Measurements from ENCODE around the gene DDI1. TPM values are rescaled to one million over a fixed set of nuclear protein-coding genes. Genes with fewer than 3 reads are reported as not detected.

The DDI1 gene
- total and polyA plus RNA-seq, 2 of the 13 experiments (the other 11 are each of a cell fraction or from before 2014, with no cell fraction given) = not detected

DNA sequence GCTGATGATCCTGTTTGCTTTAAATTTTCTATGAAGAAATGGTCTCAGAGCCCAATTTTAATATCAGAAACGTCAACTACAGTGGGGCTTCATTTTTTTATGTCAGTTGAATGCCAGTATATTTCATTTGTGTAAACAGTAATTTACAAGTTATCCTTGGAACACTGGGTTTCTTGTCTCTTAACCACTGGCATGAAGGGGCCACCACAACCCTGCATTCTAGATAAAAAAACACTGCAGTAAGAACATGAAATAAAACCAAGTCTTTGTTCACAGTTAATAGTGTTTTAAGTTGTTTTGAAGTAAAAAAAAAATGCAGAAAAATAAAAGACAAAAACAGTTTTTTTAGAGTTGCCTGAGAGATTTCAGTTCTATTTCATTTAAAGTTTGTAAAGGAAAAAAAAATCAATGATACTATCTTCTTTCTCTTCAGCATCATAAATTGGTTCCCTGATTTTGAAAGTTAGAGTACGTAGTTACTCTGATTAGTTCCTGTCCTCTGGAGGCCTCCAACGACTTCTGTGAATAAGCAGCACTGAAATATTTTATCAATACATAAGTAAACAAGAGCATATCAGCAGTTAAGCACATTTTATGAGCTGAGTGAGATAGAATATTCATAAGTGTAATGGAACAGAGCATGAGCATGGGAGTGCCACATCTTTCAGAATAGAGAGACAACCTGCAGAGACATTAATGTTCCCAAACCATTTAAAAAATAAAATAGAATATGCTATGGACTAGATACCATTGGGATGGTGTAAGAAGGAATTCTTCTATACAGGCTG lies 7.8 kb upstream of the DDI1 start (continued):
- TF ChIP-seq, protein P1, sequence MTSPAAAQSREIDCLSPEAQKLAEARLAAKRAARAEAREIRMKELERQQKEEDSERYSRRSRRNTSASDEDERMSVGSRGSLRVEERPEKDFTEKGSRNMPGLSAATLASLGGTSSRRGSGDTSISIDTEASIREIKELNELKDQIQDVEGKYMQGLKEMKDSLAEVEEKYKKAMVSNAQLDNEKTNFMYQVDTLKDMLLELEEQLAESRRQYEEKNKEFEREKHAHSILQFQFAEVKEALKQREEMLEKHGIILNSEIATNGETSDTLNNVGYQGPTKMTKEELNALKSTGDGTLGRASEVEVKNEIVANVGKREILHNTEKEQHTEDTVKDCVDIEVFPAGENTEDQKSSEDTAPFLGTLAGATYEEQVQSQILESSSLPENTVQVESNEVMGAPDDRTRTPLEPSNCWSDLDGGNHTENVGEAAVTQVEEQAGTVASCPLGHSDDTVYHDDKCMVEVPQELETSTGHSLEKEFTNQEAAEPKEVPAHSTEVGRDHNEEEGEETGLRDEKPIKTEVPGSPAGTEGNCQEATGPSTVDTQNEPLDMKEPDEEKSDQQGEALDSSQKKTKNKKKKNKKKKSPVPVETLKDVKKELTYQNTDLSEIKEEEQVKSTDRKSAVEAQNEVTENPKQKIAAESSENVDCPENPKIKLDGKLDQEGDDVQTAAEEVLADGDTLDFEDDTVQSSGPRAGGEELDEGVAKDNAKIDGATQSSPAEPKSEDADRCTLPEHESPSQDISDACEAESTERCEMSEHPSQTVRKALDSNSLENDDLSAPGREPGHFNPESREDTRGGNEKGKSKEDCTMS (CRISPR knock-in tag; conservative IDR thresholded peaks at IDR 0.05) = no peak
- TF ChIP-seq PHF5A (CRISPR knock-in tag; IDR thresholded peaks at IDR 0.05; ENCODE audit: low read depth, unreplicated experiment) = no peak

DNA sequence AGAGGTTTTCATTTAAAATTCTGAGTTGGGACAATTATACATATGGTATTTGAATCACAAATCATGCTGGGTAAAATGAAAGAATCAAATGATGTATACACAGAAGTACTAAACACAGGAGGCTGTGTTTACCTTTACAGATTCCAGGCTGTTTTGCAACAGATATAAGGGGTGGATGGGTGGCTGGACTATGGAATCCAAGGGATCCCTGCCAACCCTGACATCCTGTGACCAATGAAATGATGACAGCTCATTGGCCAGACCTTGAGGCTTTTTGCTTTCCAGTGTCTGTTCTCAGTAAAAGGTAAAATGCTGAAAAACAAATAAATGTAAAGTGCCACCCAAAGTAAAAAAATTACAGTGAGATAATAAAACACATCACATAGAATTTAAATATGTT lies 3.3 kb upstream of the DDI1 start:
- H3K9ac ChIP-seq (ENCODE audit: insufficient read depth, low read depth, low read length) = no peak overlapping the region
- FAIRE-seq (peak; percentile 48), ATAC-seq (peak; percentile 98), DNase-seq (ENCODE audit: low spot score) (peak; percentile 73)
- in situ Hi-C loops (cut with HindIII; ENCODE audit: extremely low pct_ligation_motif_present, low pct_unique_long_range_greater_than_20kb) (no loop called here), intact Hi-C loops (cut with micrococcal nuclease; ENCODE audit: unreplicated experiment) (no loop called here)
- BruUV-seq (replicated peaks) = no TSS peak
- H3K27me3 ChIP-seq (ENCODE audit: control insufficient read depth in 1 of 2, insufficient read depth in 2 of 2, low read length in 2 of 2) = no peaks in the 10 kb centered on the region
- no peaks in the 10 kb centered on the region for H4K20me1 ChIP-seq (ENCODE audit: insufficient read depth, low read length)
- ChIA-PET CTCF (ENCODE audit: low intra/inter-chr PET ratio, low total read pairs) (no interaction called here), POLR2A (no interaction called here)
- H3K79me2 ChIP-seq (ENCODE audit: insufficient read depth, low read length) = no peaks in the 10 kb centered on the region
- no peak overlapping the region for H2AFZ ChIP-seq (ENCODE audit: low read length)
- H3K9me3 ChIP-seq (ENCODE audit: low read length) = peaks cover 21% of the 10 kb centered on the region; the same call in 1 of the 2 replicates
- no peaks in the 10 kb centered on the region for H3K36me3 ChIP-seq (replicated peaks in 1 of 2; ENCODE audit: control insufficient read depth in 1 of 2, insufficient read depth in 2 of 2, low read length in 2 of 2)
- H3K27ac ChIP-seq (ENCODE audit: extremely low read length, insufficient read depth, low read length) = no peak overlapping the region
- H3K4me2 ChIP-seq (ENCODE audit: low read depth, low read length) = no peak overlapping the region
- H3K4me3 ChIP-seq (replicated peaks in 1 of 3; ENCODE audit: insufficient read depth in 1 of 3, low read depth in 2 of 3, low read length in 3 of 3) = no peak overlapping the region
- peaks cover 7% of the 10 kb centered on the region; the same call in 1 of the 2 replicates for H3K4me1 ChIP-seq (ENCODE audit: insufficient read depth, low read length)
- TF ChIP-seq ZNF775 (CRISPR knock-in tag; IDR thresholded peaks at IDR 0.05; ENCODE audit: borderline replicate concordance) (no peak), HNRNPLL (IDR thresholded peaks at IDR 0.05; ENCODE audit: low read depth, low read length, poor library complexity, severe bottlenecking) (no peak), ZNF501 (CRISPR knock-in tag; IDR thresholded peaks at IDR 0.05) (no peak), XRCC5 (optimal IDR thresholded peaks at IDR 0.05; ENCODE audit: low read length) (no peak), HNRNPUL1 (IDR thresholded peaks at IDR 0.05; ENCODE audit: low read depth, low read length) (no peak), ZNF17 (CRISPR knock-in tag; IDR thresholded peaks at IDR 0.05) (no peak), NFATC3 (CRISPR knock-in tag; IDR thresholded peaks at IDR 0.05) (no peak), U2AF1 (optimal IDR thresholded peaks at IDR 0.05; ENCODE audit: low read depth, low read length) (no peak), ELF1 (CRISPR knock-in tag; IDR thresholded peaks at IDR 0.05) (no peak), NFIC (IDR thresholded peaks at IDR 0.05; ENCODE audit: low read length) (peak; percentile 44; the same call in 1 of the 2 replicates), IKZF1 (IDR thresholded peaks at IDR 0.05) (no peak), ZNF44 (CRISPR knock-in tag; IDR thresholded peaks at IDR 0.05) (no peak), ASH2L (IDR thresholded peaks at IDR 0.05; ENCODE audit: insufficient read length, low read depth, low read length) (no peak)
- TF ChIP-seq, protein P2, sequence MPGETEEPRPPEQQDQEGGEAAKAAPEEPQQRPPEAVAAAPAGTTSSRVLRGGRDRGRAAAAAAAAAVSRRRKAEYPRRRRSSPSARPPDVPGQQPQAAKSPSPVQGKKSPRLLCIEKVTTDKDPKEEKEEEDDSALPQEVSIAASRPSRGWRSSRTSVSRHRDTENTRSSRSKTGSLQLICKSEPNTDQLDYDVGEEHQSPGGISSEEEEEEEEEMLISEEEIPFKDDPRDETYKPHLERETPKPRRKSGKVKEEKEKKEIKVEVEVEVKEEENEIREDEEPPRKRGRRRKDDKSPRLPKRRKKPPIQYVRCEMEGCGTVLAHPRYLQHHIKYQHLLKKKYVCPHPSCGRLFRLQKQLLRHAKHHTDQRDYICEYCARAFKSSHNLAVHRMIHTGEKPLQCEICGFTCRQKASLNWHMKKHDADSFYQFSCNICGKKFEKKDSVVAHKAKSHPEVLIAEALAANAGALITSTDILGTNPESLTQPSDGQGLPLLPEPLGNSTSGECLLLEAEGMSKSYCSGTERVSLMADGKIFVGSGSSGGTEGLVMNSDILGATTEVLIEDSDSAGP (CRISPR knock-in tag; IDR thresholded peaks at IDR 0.05; ENCODE audit: borderline replicate concordance) = no peak
- TF ChIP-seq, protein P3, sequence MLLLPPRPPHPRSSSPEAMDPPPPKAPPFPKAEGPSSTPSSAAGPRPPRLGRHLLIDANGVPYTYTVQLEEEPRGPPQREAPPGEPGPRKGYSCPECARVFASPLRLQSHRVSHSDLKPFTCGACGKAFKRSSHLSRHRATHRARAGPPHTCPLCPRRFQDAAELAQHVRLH (CRISPR knock-in tag; IDR thresholded peaks at IDR 0.05; ENCODE audit: borderline replicate concordance, low read depth) = no peak
- TF ChIP-seq, protein P4, sequence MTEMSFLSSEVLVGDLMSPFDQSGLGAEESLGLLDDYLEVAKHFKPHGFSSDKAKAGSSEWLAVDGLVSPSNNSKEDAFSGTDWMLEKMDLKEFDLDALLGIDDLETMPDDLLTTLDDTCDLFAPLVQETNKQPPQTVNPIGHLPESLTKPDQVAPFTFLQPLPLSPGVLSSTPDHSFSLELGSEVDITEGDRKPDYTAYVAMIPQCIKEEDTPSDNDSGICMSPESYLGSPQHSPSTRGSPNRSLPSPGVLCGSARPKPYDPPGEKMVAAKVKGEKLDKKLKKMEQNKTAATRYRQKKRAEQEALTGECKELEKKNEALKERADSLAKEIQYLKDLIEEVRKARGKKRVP (CRISPR knock-in tag; IDR thresholded peaks at IDR 0.05) = no peak
